ENCODE results near the gene HAL. TPM values are rescaled to one million over a fixed set of nuclear protein-coding genes. Genes with fewer than 3 reads are reported as not detected.

Gene HAL
- total and polyA plus RNA-seq, 2 of the 13 experiments (the other 11 are each of a cell fraction or from before 2014, with no cell fraction given): 0.89 to 37.8 TPM

- peak; percentile 81 for TF ChIP-seq HNF1A (IDR thresholded peaks at IDR 0.05; ENCODE audit: low read depth)
- peak; percentile 56; the same call in 1 of the 2 replicates for TF ChIP-seq HNF1A (CRISPR knock-in tag; IDR thresholded peaks at IDR 0.05; ENCODE audit: borderline replicate concordance)
- no peak for TF ChIP-seq ZNF7 (CRISPR knock-in tag; IDR thresholded peaks at IDR 0.05)
- TF ChIP-seq ZNF816 (CRISPR knock-in tag; IDR thresholded peaks at IDR 0.05; ENCODE audit: borderline replicate concordance): no peak
- peak; percentile 98 for TF ChIP-seq ARID5B (CRISPR knock-in tag; IDR thresholded peaks at IDR 0.05)
- no peak for TF ChIP-seq ZNF547 (CRISPR knock-in tag; IDR thresholded peaks at IDR 0.05)
- TF ChIP-seq FOXP4 (CRISPR knock-in tag; IDR thresholded peaks at IDR 0.05): peak; percentile 95
- no peak for TF ChIP-seq PLRG1 (conservative IDR thresholded peaks at IDR 0.05)
- TF ChIP-seq MTA3 (CRISPR knock-in tag; IDR thresholded peaks at IDR 0.05): no peak
- TF ChIP-seq KDM6A (CRISPR knock-in tag; IDR thresholded peaks at IDR 0.05; ENCODE audit: low read depth): peak; percentile 94
- peak; percentile 98 for TF ChIP-seq NR2F6 (IDR thresholded peaks at IDR 0.05)
- TF ChIP-seq NR2F6 (CRISPR knock-in tag; IDR thresholded peaks at IDR 0.05): peak; percentile 94
- TF ChIP-seq NR2F1 (CRISPR knock-in tag; IDR thresholded peaks at IDR 0.05): peak; percentile 82 to 96
- peak; percentile 66; the same call in 1 of the 2 replicates for TF ChIP-seq MXD4 (CRISPR knock-in tag; IDR thresholded peaks at IDR 0.05)
- TF ChIP-seq ZNF235 (CRISPR knock-in tag; IDR thresholded peaks at IDR 0.05; ENCODE audit: borderline replicate concordance): no peak
- TF ChIP-seq MLXIP (CRISPR knock-in tag; IDR thresholded peaks at IDR 0.05; ENCODE audit: borderline replicate concordance): no peak
- TF ChIP-seq NFE2L2 (IDR thresholded peaks at IDR 0.05; ENCODE audit: low read length): no peak
- no peak for TF ChIP-seq ZNF350 (CRISPR knock-in tag; IDR thresholded peaks at IDR 0.05; ENCODE audit: borderline replicate concordance, low read depth)
- no peak; the same call in 1 of the 2 replicates for TF ChIP-seq ZNF431 (CRISPR knock-in tag; IDR thresholded peaks at IDR 0.05; ENCODE audit: borderline replicate concordance, low read depth)
These were observed 21.8 kb downstream of the HAL start (continued) for GRCh38 chr12:95974358-95974757.
